ENCODE data around the gene SEMA6B.
A peak's percentile ranks its signal among the peaks of the same experiment; 100 is the strongest.

The SEMA6B gene, protein sequence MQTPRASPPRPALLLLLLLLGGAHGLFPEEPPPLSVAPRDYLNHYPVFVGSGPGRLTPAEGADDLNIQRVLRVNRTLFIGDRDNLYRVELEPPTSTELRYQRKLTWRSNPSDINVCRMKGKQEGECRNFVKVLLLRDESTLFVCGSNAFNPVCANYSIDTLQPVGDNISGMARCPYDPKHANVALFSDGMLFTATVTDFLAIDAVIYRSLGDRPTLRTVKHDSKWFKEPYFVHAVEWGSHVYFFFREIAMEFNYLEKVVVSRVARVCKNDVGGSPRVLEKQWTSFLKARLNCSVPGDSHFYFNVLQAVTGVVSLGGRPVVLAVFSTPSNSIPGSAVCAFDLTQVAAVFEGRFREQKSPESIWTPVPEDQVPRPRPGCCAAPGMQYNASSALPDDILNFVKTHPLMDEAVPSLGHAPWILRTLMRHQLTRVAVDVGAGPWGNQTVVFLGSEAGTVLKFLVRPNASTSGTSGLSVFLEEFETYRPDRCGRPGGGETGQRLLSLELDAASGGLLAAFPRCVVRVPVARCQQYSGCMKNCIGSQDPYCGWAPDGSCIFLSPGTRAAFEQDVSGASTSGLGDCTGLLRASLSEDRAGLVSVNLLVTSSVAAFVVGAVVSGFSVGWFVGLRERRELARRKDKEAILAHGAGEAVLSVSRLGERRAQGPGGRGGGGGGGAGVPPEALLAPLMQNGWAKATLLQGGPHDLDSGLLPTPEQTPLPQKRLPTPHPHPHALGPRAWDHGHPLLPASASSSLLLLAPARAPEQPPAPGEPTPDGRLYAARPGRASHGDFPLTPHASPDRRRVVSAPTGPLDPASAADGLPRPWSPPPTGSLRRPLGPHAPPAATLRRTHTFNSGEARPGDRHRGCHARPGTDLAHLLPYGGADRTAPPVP

DNA sequence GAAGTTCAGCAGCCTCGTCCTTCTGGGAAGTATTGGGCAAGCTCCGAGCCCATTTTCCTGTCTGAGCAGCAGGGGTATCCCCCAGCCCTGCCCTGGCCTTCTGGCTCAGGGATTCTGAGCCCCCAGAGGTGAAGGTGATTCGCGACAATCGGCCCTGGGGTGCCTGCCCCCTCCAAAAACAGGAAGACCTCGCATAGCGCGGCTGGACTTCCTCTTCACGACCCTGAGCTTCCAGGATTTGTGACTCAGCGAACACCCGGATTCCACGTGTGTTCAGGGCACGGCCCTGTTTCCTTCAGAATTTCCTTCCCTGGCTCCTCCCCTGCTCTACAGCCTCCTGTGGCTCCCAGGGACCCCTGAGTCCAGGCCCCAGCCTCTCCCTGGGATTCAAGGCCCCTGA lies at the start of gene SEMA6B:
Gene SEMA6B, minus strand, starts transcription at position 116 of the 400 bp plus-strand sequence. CDS start 1,227 bp downstream, outside the sequence.
- Mint-ChIP-seq H3K27ac (ENCODE audit: low read depth) (no peak within 1 kb of the TSS), H3K9me3 (no peaks in the 10 kb centered on the region), H3K4me3 (no peak within 1 kb of the TSS), H3K27me3 (peaks cover 8% of the 10 kb centered on the region), H3K36me3 (ENCODE audit: insufficient read depth) (peaks cover 2% of the 10 kb centered on the region), H3K4me1 (no peaks in the 10 kb centered on the region)
- no peak for ATAC-seq (replicated peaks; ENCODE audit: extremely low read depth, poor library complexity, severe bottlenecking)
- no peak for DNase-seq (ENCODE audit: low spot score in 2 of 2)

DNA sequence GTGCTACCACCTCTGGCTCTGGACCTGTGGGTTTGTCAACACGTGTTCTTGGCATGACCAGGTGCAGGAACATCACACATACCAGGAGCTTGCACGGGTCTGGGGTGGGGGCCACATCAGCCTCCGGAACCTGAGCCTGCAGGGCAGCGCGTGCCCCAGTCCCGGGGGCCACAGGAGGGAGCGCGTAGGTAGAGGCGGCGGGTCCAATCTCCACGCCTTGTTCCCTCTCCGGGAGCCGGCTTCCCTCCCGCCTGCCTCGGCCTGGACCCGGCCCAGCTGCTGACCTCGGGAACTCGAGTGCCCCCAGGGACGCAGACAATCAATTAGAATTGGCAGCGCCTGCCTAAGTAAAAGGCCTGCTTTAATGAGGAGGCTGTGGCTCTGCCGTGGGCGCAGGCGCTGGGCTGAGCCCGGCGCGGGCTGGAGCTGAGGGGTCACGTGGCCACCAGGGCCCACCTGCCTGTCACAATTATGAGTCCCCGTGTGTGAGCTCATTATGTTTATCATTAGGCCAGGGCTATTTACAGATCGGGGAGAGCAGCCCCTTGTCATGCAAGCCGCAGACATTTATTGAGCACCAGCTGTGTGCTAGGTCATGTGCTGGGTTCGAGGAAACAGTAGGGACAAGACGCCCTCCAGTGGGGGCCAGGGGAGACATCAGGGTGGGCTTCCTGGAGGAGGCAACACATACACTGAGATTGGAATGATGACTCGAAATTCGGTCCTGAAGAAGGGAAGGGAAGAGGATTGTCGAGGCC lies 47.6 kb upstream of the SEMA6B start:
- Mint-ChIP-seq H3K27ac (ENCODE audit: low read depth) (no peak overlapping the region), H3K27me3 (peaks cover 19% of the 10 kb centered on the region), H3K9me3 (no peaks in the 10 kb centered on the region), H3K4me1 (no peaks in the 10 kb centered on the region), H3K4me3 (no peak overlapping the region), H3K36me3 (ENCODE audit: insufficient read depth) (no peaks in the 10 kb centered on the region)
- ATAC-seq (replicated peaks; ENCODE audit: extremely low read depth, poor library complexity, severe bottlenecking), result no peak
- DNase-seq (ENCODE audit: low spot score in 2 of 2), result no peak

DNA sequence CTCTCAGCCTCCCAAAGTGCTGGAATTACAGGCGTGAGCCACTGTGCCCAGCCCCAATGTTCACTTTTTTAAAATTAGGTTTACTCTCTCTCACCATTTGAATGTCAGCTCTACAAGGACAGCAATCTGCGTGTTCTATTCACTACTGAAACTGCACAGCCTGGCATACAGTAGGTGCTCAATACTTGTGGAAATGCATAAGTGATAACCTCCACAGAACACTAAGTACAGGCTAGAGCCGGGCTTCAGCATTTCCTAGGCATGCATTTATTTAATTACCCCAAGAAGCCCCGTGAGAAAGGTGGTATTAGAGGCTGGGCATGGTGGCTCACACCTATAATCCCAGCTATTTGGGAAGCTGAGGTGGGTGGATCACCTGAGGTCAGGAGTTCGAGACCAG lies 46.7 kb upstream of the SEMA6B start:
- no peak for ATAC-seq (replicated peaks; ENCODE audit: extremely low read depth, poor library complexity, severe bottlenecking)
- no peak overlapping the region for H3K27ac Mint-ChIP-seq (ENCODE audit: low read depth)
- no peak overlapping the region for H3K4me3 Mint-ChIP-seq
- no peaks in the 10 kb centered on the region for H3K36me3 Mint-ChIP-seq (ENCODE audit: insufficient read depth)
- H3K9me3 Mint-ChIP-seq, result no peaks in the 10 kb centered on the region
- no peaks in the 10 kb centered on the region for H3K4me1 Mint-ChIP-seq
- no peak for DNase-seq (ENCODE audit: low spot score in 2 of 2)
- peaks cover 16% of the 10 kb centered on the region for H3K27me3 Mint-ChIP-seq

DNA sequence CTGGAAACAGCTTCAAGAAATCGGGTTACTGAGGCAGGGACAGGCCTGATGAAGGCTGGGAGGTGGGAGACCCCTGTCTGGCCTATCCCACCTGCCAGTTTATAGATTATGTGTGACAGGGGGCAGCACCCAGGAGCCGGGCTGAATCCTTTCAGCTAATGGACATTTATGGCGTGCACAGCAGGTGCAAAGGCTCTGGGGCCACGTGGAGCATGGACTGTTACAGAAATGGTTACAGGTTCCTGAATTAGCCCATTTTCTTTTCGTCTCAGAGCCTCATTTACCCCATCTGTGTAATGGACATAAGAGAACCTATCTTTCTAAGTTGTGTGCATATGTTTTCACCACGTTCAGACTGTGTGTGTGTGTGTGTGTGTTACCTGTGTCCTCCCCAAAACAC lies 45.4 kb upstream of the SEMA6B start:
- DNase-seq (ENCODE audit: low spot score in 2 of 2), result no peak
- Mint-ChIP-seq H3K4me3 (no peak overlapping the region), H3K27ac (ENCODE audit: low read depth) (no peak overlapping the region), H3K27me3 (peaks cover 4% of the 10 kb centered on the region), H3K4me1 (no peaks in the 10 kb centered on the region), H3K9me3 (no peaks in the 10 kb centered on the region), H3K36me3 (ENCODE audit: insufficient read depth) (no peaks in the 10 kb centered on the region)
- ATAC-seq (replicated peaks; ENCODE audit: extremely low read depth, poor library complexity, severe bottlenecking), result no peak

DNA sequence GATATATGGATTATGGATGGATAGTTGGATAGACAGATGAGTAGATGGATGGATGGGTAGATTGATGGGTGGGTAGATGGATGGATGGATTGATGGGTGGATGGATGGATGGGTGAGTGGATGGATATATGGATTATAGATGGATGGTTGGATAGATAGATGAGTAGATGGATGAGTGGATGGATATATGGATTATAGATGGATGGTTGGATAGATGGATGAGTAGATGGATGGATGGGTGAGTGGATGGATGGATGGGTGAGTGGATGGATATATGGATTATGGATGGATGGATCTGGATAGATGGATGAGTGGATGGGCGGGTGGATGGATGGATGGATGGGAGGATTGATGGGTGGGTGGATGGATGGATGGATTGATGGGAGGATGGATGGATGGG lies 43.4 kb upstream of the SEMA6B start:
- Mint-ChIP-seq H3K36me3 (ENCODE audit: insufficient read depth) (no peaks in the 10 kb centered on the region), H3K9me3 (no peaks in the 10 kb centered on the region), H3K27me3 (peaks cover 9% of the 10 kb centered on the region), H3K4me1 (no peaks in the 10 kb centered on the region), H3K4me3 (no peak overlapping the region), H3K27ac (ENCODE audit: low read depth) (no peak overlapping the region)
- DNase-seq (ENCODE audit: low spot score in 2 of 2) (no peak), ATAC-seq (replicated peaks; ENCODE audit: extremely low read depth, poor library complexity, severe bottlenecking) (no peak)

DNA sequence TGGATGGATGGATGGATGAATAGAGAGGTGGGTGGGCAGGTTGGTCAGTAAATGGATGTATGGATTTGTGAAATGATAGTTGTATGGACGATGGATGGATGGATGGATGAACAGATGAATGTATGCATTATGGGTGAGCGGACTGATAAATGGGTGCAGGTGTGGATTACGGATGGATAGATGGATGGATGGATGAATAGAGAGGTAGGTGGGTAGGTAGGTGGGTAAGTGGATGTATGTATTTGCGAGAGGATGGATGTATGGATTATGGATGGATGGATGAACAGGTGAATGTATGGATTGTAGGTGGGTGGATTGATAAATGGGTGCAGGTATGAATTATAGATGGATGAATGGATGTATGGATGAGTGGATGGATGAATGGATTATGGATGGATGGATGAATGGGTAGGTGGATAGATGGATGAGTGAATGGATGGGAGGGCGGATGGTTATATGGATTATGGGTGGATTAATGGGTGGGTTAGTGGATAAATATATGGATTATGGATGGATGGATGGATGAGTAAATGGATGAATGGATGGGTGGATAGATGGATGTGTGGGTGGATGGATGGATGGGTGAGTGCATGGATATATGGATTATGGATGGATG lies 42.8 kb upstream of the SEMA6B start:
- Mint-ChIP-seq H3K4me1 (peaks cover 4% of the 10 kb centered on the region), H3K27ac (ENCODE audit: low read depth) (no peak overlapping the region), H3K9me3 (no peaks in the 10 kb centered on the region), H3K27me3 (peaks cover 14% of the 10 kb centered on the region), H3K36me3 (ENCODE audit: insufficient read depth) (no peaks in the 10 kb centered on the region), H3K4me3 (no peak overlapping the region)
- ATAC-seq (replicated peaks; ENCODE audit: extremely low read depth, poor library complexity, severe bottlenecking) (no peak), DNase-seq (ENCODE audit: low spot score in 2 of 2) (no peak)

DNA sequence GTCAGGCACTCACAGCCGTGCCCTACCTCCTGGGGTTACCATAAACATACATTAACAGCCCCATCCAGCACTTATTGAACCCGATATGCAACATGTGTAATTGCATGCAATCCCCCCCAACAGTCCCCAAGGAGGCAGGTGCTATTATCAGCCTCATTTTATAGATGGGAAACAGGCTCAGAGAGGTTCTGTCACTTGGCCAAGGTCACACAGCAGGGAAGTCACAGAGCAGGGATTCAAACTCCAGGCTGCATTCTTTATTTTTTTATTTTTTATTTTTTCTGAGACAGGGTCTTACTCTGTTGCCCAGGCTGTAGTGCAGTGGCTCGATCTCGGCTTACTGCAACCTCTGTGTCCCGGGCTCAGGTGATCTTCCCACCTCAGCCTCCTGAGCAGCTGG lies 41.4 kb upstream of the SEMA6B start:
- ATAC-seq (replicated peaks; ENCODE audit: extremely low read depth, poor library complexity, severe bottlenecking) (no peak), DNase-seq (ENCODE audit: low spot score in 2 of 2) (no peak)
- Mint-ChIP-seq H3K4me3 (no peak overlapping the region), H3K27ac (ENCODE audit: low read depth) (no peak overlapping the region), H3K4me1 (peaks cover 6% of the 10 kb centered on the region), H3K36me3 (ENCODE audit: insufficient read depth) (no peaks in the 10 kb centered on the region), H3K27me3 (peaks cover 19% of the 10 kb centered on the region), H3K9me3 (no peaks in the 10 kb centered on the region)

DNA sequence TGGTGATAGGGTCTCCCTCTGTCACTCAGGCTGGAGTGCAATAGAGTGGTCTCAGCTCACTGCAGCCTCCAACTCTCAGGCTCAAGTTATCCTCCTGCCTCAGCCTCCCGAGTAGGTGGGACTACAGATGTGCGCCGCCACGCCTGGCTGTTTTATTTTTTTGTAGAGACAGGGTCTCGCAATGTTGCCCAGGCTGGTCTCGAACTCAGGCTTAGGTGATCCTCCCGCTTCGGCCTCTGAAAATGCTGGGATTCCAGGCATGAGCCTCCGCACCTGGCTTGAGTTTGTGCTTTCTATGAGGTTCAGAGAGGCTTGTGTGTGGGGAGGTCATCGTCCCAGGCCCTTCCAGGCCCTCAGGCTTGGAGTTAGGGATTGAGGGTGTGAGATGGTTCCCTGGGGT lies 40.6 kb upstream of the SEMA6B start:
- H3K4me1 Mint-ChIP-seq, result peaks cover 6% of the 10 kb centered on the region
- H3K36me3 Mint-ChIP-seq (ENCODE audit: insufficient read depth), result no peaks in the 10 kb centered on the region

DNA sequence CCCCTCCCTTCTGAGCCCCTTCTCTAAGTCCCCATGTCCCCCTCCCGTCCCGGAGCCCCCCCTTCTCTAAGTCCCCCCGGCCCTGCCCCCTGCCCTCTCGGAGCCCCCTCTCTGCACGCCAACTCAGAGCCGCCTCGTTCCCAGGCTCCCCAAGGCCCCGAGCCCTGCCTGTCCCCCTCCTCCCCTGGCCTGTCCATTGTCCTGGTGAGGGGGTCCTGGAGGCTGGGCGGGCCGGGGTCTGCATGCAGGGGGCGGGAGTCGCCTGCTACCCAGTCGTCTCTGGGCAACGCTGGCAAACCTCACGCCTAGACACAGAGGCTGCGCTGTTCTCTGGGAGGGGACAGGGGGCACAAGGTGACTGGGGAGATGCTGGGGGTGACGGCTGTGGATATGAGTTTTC lies 39.2 kb upstream of the SEMA6B start:
- H3K9me3 Mint-ChIP-seq, result no peaks in the 10 kb centered on the region
- H3K27me3 Mint-ChIP-seq, result peaks cover 19% of the 10 kb centered on the region
- H3K27ac Mint-ChIP-seq (ENCODE audit: low read depth), result no peak overlapping the region
- no peaks in the 10 kb centered on the region for H3K36me3 Mint-ChIP-seq (ENCODE audit: insufficient read depth)
- DNase-seq (ENCODE audit: low spot score in 2 of 2) (no peak), ATAC-seq (replicated peaks; ENCODE audit: extremely low read depth, poor library complexity, severe bottlenecking) (no peak)
- H3K4me3 Mint-ChIP-seq, result peak overlapping the region; percentile 29
- peaks cover 6% of the 10 kb centered on the region for H3K4me1 Mint-ChIP-seq

More for the DNA sequence above, 40.6 kb upstream of the SEMA6B start:
- no peak overlapping the region for H3K27ac Mint-ChIP-seq (ENCODE audit: low read depth)
- peaks cover 19% of the 10 kb centered on the region for H3K27me3 Mint-ChIP-seq
- no peak for DNase-seq (ENCODE audit: low spot score in 2 of 2)
- no peaks in the 10 kb centered on the region for H3K9me3 Mint-ChIP-seq
- H3K4me3 Mint-ChIP-seq, result no peak overlapping the region
- ATAC-seq (replicated peaks; ENCODE audit: extremely low read depth, poor library complexity, severe bottlenecking), result no peak

DNA sequence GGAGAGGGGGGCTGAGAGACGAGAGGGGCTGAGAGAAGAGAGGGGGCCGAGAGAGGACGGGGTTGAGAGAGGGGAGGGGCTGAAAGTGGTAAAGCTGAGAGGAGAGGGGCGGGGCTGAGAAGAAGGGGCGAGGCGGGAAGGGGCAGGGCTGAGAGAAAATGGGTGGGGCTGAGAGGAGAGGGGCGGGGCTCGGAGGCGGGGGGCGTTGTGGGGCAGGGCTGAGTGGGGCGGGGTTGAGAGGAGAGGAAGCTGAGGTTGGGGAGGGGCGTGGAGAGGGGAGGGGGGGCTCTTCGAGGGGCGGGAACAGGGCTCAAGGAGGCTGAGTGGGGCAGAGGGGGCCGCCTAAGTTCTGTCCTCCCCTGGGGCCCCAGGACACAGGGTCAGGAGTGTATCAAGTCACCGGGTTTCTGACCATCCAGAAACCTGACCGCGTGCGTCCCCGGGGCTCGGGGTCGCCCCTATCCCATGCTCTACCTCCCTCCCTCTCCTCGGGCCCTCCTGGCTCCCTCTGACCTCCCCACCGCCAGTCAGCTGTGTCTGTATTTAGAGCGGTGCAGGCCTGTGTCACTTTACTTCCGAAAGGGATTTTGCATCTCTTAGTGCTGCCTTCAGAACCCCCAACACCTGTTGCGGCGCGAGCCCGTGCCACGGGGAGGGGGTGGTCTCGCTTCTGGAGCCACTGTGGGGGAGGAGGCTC lies 38.6 kb upstream of the SEMA6B start:
- DNase-seq (ENCODE audit: low spot score in 2 of 2) (no peak), ATAC-seq (replicated peaks; ENCODE audit: extremely low read depth, poor library complexity, severe bottlenecking) (peak; percentile 58)
- peaks cover 19% of the 10 kb centered on the region for H3K27me3 Mint-ChIP-seq
- peaks cover 6% of the 10 kb centered on the region for H3K4me1 Mint-ChIP-seq
- H3K27ac Mint-ChIP-seq (ENCODE audit: low read depth), result no peak overlapping the region
- H3K36me3 Mint-ChIP-seq (ENCODE audit: insufficient read depth), result no peaks in the 10 kb centered on the region
- H3K4me3 Mint-ChIP-seq, result peak overlapping the region; percentile 26
- no peaks in the 10 kb centered on the region for H3K9me3 Mint-ChIP-seq

DNA sequence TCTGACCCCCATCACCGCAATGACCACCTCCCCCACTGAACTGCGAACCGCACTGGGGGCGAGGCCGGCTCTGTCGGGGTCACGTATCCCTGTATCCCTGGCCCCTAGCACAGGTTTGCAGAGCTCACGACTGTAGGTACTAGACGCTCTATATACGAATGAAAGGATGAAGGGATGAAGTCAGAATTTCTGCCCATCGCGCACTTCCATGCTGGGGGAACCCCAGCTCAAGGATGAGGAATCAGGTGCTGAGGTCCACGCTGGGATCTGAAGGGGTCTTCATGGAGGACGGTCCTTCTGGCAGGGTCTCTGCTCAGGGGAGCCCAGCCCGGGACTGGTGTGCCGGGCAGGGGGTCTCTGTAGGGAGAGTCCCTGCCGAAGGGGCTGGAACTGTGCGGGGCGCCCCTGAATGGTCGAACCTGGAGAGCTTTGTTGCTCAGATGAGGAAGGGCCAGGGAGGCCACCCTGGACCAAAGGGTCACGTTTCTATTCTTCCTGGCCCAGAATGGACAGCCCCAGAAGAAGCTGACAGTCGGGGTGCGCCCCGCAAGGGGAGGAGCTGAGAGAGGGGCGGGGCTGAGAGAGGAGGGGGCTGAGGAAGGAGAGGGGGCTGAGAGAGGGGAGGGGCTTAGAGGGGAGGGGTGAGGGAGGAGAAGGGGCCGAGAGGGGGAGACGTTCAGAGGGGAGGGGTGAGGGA lies 37.9 kb upstream of the SEMA6B start:
- no peak overlapping the region for H3K27ac Mint-ChIP-seq (ENCODE audit: low read depth)
- DNase-seq (ENCODE audit: low spot score in 2 of 2) (no peak), ATAC-seq (replicated peaks; ENCODE audit: extremely low read depth, poor library complexity, severe bottlenecking) (no peak)
- H3K4me3 Mint-ChIP-seq, result peak overlapping the region; percentile 50
- peaks cover 24% of the 10 kb centered on the region for H3K27me3 Mint-ChIP-seq
- peaks cover 6% of the 10 kb centered on the region for H3K4me1 Mint-ChIP-seq
- no peaks in the 10 kb centered on the region for H3K9me3 Mint-ChIP-seq
- no peaks in the 10 kb centered on the region for H3K36me3 Mint-ChIP-seq (ENCODE audit: insufficient read depth)

Data from central memory CD8-positive, alpha-beta T cell (primary cell).